ENCODE measurements around the gene DLX4. TPM values are rescaled to one million over a fixed set of nuclear protein-coding genes. Genes with fewer than 3 reads are reported as not detected.

DLX4 gene
- total and polyA plus RNA-seq, 2 donors (not counting 1 experiment from before 2014, with no cell fraction given): 0.17 to 0.88 TPM

GRCh38 chr17:50009282-50009681 is 40.3 kb downstream of the DLX4 start:
- Mint-ChIP-seq H3K9me3 (ENCODE audit: insufficient read depth) (peaks cover 10% of the 10 kb centered on the region), H3K4me3 (no peak overlapping the region), H3K4me1 (peaks cover 18% of the 10 kb centered on the region), H3K27me3 (peaks cover 21% of the 10 kb centered on the region), H3K27ac (no peak overlapping the region)
- H3K9ac ChIP-seq (ENCODE audit: low read length): no peak overlapping the region
- peaks cover 0 to 9% (median 6%) of the 10 kb centered on the region in 4 experiments for H3K27me3 ChIP-seq (replicated peaks in 1 of 4; ENCODE audit: control extremely low read depth in 1 of 4, control insufficient read depth in 3 of 4, insufficient read depth in 4 of 4, low read length in 3 of 4)
- ATAC-seq (ENCODE audit: low read depth) (no peak), DNase-seq (no peak)
- peaks cover 12% of the 10 kb centered on the region in 2 donors for H3K4me1 ChIP-seq (ENCODE audit: control insufficient read depth in 2 of 2, insufficient read depth in 2 of 2, low read length in 2 of 2)
- POLR2A ChIA-PET: interaction anchor here (0.7 kb wide), 1 partner anchor 129 kb away, joined by 6 read pairs; no protein-coding TSS in a partner anchor
- no peak overlapping the region for H3K27ac ChIP-seq (ENCODE audit: low read length in 2 of 2)
- no peaks in the 10 kb centered on the region for H3K79me2 ChIP-seq (ENCODE audit: control insufficient read depth, insufficient read depth, low read length)
- no peak overlapping the region for H2AFZ ChIP-seq (ENCODE audit: insufficient read depth, low read depth, low read length, poor library complexity, severe bottlenecking)
- H3K36me3 ChIP-seq (replicated peaks in 1 of 2; ENCODE audit: control extremely low read depth in 1 of 2, control insufficient read depth in 1 of 2, extremely low read depth in 1 of 2, insufficient read depth in 2 of 2, low read length in 1 of 2): no peaks in the 10 kb centered on the region
- no peak overlapping the region for H3K4me2 ChIP-seq (replicated peaks; ENCODE audit: low read depth, low read length, poor library complexity, severe bottlenecking)
- H4K20me1 ChIP-seq (ENCODE audit: control insufficient read depth, insufficient read depth, low read length, poor library complexity, severe bottlenecking): no peaks in the 10 kb centered on the region
- peaks cover 2 to 26% (median 16%) of the 10 kb centered on the region in 3 donors for H3K9me3 ChIP-seq (ENCODE audit: control extremely low read depth in 1 of 3, control insufficient read depth in 2 of 3, insufficient read depth in 1 of 3, low read length in 2 of 3)
- TF ChIP-seq CTCF (IDR thresholded peaks at IDR 0.05) (no peak), EZH2 (IDR thresholded peaks at IDR 0.05; ENCODE audit: borderline replicate concordance, insufficient read depth, low read depth, low read length, poor library complexity, severe bottlenecking) (no peak)
- H3K4me3 ChIP-seq (ENCODE audit: control extremely low read depth in 1 of 5, extremely low read depth in 1 of 5, insufficient read depth in 1 of 5, low read depth in 2 of 5, low read length in 4 of 5): no peak overlapping the region
- intact Hi-C loops (cut with micrococcal nuclease): no loop called here
- 80% methylated on average over 2 of the region's 2 CpGs for WGBS (ENCODE audit: insufficient coverage)
- CTCF ChIA-PET: interaction anchor here (1.3 to 1.6 kb wide), 2 partner anchors 11 to 13 kb away, joined by 3 to 6 read pairs; no protein-coding TSS in a partner anchor

GRCh38 chr17:50013079-50013478 is 44.1 kb downstream of the DLX4 start:
- H3K9me3 Mint-ChIP-seq (ENCODE audit: insufficient read depth): peaks cover 17% of the 10 kb centered on the region
- TF ChIP-seq CTCF (IDR thresholded peaks at IDR 0.05) (no peak), EZH2 (IDR thresholded peaks at IDR 0.05; ENCODE audit: borderline replicate concordance, insufficient read depth, low read depth, low read length, poor library complexity, severe bottlenecking) (no peak)
- no peak overlapping the region for H3K27ac ChIP-seq (ENCODE audit: low read length in 2 of 2)
- POLR2A ChIA-PET: no interaction called here
- no peak overlapping the region for H3K4me3 Mint-ChIP-seq
- H3K9ac ChIP-seq (ENCODE audit: low read length): no peak overlapping the region
- H3K9me3 ChIP-seq (ENCODE audit: control extremely low read depth in 1 of 3, control insufficient read depth in 2 of 3, insufficient read depth in 1 of 3, low read length in 2 of 3): peaks cover 4 to 35% (median 25%) of the 10 kb centered on the region in 3 donors
- no peaks in the 10 kb centered on the region for H3K79me2 ChIP-seq (ENCODE audit: control insufficient read depth, insufficient read depth, low read length)
- WGBS (ENCODE audit: insufficient coverage): 100% methylated on average over 1 of the region's 2 CpGs
- DNase-seq: no peak
- no peak overlapping the region for H3K4me2 ChIP-seq (replicated peaks; ENCODE audit: low read depth, low read length, poor library complexity, severe bottlenecking)
- no peaks in the 10 kb centered on the region for H3K4me1 ChIP-seq (ENCODE audit: control insufficient read depth in 2 of 2, insufficient read depth in 2 of 2, low read length in 2 of 2)
- no peaks in the 10 kb centered on the region for H4K20me1 ChIP-seq (ENCODE audit: control insufficient read depth, insufficient read depth, low read length, poor library complexity, severe bottlenecking)
- peaks cover 0 to 12% (median 7%) of the 10 kb centered on the region in 4 experiments for H3K27me3 ChIP-seq (replicated peaks in 1 of 4; ENCODE audit: control extremely low read depth in 1 of 4, control insufficient read depth in 3 of 4, insufficient read depth in 4 of 4, low read length in 3 of 4)
- peaks cover 2% of the 10 kb centered on the region for H3K4me1 Mint-ChIP-seq
- CTCF ChIA-PET: interaction anchor here (0.7 to 2.1 kb wide), 2 partner anchors 16 kb away, joined by 4 to 8 read pairs; no protein-coding TSS in a partner anchor
- no peak for ATAC-seq (ENCODE audit: low read depth)
- H3K27me3 Mint-ChIP-seq: peaks cover 39% of the 10 kb centered on the region
- intact Hi-C loops (cut with micrococcal nuclease): no loop called here
- no peak overlapping the region for H3K4me3 ChIP-seq (ENCODE audit: control extremely low read depth in 1 of 5, extremely low read depth in 1 of 5, insufficient read depth in 1 of 5, low read depth in 2 of 5, low read length in 4 of 5)
- no peak overlapping the region for H3K27ac Mint-ChIP-seq
- H3K36me3 ChIP-seq (replicated peaks in 1 of 2; ENCODE audit: control extremely low read depth in 1 of 2, control insufficient read depth in 1 of 2, extremely low read depth in 1 of 2, insufficient read depth in 2 of 2, low read length in 1 of 2): no peaks in the 10 kb centered on the region
- H2AFZ ChIP-seq (ENCODE audit: insufficient read depth, low read depth, low read length, poor library complexity, severe bottlenecking): no peak overlapping the region
